Right lobe of liver (tissue), 4 donors: Measurements from ENCODE around the gene VAV2.

Source experiments
- POLR2A ChIP-seq: fragments of 450-650 bp; IDR thresholded peaks from one replicate; pipeline ENCODE4 v1.6.1; 2017; ENCODE audit warnings: antibody characterized with exemption, mild to moderate bottlenecking
- TF ChIP-seq, protein P1 (sequence below), 4 donors: fragments of 200-600 bp in 3 of 4; fragments of 450-650 bp in 1 of 4; IDR thresholded peaks; one replicate each; pipeline versions ENCODE4 v1.5.1 to v1.8.0; 2016 to 2022; ENCODE audit warnings: antibody characterized with exemption in 4 of 4, mild to moderate bottlenecking in 2 of 4
- donor health status: DM: no; HTN: no; CAD: no.
- donor health status: DM: no; HTN: no; CAD: no.
- donor health status: DM: no; HTN: yes; CAD: no.

DNA sequence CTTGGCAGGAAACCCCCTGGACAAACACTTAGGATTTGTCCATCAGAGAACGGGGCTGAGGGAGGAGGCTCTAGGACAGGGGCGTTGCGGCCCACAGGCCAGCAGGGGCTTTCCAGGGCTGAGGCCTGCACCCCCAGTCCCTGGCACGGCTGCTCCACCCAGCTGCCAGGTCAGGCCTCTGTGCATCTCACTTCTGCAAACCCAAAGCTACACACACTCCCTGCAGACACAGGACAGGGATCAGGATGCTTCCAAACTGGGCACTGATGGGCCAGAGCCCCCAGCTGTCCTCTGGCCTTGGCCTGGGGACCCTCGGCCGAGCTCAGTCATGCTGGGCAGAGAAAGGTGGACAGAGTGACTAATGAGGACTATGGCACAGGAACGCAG, 147.7 kb downstream of the VAV2 start:
- TF ChIP-seq, protein P1, sequence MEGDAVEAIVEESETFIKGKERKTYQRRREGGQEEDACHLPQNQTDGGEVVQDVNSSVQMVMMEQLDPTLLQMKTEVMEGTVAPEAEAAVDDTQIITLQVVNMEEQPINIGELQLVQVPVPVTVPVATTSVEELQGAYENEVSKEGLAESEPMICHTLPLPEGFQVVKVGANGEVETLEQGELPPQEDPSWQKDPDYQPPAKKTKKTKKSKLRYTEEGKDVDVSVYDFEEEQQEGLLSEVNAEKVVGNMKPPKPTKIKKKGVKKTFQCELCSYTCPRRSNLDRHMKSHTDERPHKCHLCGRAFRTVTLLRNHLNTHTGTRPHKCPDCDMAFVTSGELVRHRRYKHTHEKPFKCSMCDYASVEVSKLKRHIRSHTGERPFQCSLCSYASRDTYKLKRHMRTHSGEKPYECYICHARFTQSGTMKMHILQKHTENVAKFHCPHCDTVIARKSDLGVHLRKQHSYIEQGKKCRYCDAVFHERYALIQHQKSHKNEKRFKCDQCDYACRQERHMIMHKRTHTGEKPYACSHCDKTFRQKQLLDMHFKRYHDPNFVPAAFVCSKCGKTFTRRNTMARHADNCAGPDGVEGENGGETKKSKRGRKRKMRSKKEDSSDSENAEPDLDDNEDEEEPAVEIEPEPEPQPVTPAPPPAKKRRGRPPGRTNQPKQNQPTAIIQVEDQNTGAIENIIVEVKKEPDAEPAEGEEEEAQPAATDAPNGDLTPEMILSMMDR (IDR thresholded peaks at IDR 0.05), result no peak
- TF ChIP-seq POLR2A, result no peak
